GM21825 (cell line): ENCODE data around the gene NECAB2.

Experiments used
- ATAC-seq: cut with Tn5 transposase; IDR thresholded peaks from one replicate; pipeline ENCODE4 v1.9.1; 2021; ENCODE audit warnings: mild to moderate bottlenecking, moderate library complexity; ENCODE audit not compliant: unreplicated experiment

The NECAB2 gene

GRCh38 chr16:83967838-83968305, at the start of gene NECAB2:
Gene NECAB2, plus strand, starts transcription at chr16:83968244. Its CDS starts 405 bp downstream, at chr16:83968649.
- ATAC-seq, result no peak

- no peak for ATAC-seq
These were observed 47.1 kb upstream of the NECAB2 start for GRCh38 chr16:83920894-83921491.

DNA sequence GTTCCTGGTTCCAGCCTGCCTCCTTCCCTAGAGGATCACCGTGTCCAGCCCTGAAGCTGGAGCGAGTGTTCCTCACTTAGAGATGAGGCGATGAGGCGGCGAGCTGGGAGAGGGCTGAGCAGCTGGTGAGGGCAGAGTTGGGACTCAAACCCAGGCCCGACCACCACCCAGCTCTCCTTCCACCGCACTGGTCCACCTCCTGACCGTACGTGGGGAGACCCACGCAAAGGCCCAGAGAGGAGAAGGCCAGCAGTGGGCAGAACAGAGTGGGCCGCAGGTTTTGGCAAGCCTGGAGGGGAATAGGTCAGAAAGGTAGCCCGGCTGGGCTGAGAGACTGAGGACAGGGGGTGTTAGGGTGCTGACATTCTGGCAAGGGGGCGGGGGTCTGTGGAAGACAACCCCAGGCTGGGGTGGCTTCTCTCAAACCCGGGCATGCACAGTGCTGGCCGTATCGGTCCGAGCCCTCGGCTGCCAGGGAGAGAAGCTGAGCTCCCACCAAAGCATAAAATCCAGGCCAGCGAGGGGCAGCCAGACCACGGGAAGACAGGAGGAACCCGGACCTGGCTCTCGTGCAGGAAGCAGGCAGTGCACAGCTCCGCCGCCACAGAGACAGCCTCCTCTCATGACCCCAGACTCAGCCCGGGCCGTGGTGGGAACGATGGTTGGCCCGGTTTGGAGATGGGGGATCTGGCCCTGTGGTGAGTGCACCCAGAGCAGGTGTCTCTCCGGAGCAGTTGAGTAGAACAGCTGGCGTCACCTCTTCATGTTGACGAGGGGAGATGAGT, 44.3 kb upstream of the NECAB2 start:
- no peak for ATAC-seq

GRCh38 chr16:83924686-83925085, 43.4 kb upstream of the NECAB2 start:
- no peak for ATAC-seq

DNA sequence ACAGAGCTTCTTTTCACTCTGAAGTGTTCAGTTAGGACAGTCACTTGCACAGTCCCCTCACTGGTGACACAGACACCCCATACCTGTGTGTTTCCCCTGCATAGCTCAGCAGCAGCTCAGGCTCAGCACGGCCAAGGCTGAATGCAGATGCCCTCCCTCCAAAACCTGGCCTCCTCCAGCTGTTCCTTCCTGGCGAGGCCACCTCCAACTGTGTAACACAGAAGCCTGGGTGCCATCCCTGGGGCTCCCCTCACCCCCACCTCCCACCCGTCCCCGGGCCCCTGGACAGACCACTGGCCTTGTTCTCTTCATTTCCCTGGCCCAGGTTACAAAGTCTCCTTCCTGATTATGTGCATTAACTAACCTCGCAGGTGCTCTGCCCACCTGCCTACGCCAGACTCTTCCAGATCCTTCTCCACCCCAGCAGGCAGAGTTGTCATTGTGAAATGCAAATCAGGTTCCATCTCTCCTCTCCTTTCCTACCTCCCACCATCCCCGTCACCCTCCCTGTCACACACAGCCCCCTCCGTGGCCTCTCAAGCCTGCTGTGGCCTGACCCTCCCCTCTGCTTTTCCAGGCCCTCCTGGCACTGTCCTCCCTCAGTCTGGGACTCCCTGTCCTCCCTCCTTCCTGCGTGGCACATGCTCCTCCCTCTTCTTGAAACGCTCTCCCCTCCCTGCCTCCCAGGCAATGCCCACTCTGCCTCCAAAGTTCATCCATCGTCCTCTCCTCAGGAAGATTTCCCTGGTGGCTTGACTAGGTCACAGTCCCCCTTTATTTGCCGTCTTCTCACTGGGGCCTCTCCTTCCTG, 42.7 kb upstream of the NECAB2 start:
- no peak for ATAC-seq

GRCh38 chr16:83925957-83926725, 41.9 kb upstream of the NECAB2 start:
- ATAC-seq, result no peak

- no peak for ATAC-seq
These were observed 41.2 kb upstream of the NECAB2 start for GRCh38 chr16:83926726-83927397.

GRCh38 chr16:83928341-83929055, 39.5 kb upstream of the NECAB2 start:
- ATAC-seq, result no peak

- ATAC-seq, result no peak
These were observed 38.1 kb upstream of the NECAB2 start for GRCh38 chr16:83929811-83930555.

- ATAC-seq, result no peak
These were observed 37.1 kb upstream of the NECAB2 start for GRCh38 chr16:83930730-83931500.

- no peak for ATAC-seq
These were observed 36.5 kb upstream of the NECAB2 start for GRCh38 chr16:83931556-83931955.

GRCh38 chr16:83932304-83932703, 35.7 kb upstream of the NECAB2 start:
- no peak for ATAC-seq

GRCh38 chr16:83932955-83933673, 34.9 kb upstream of the NECAB2 start:
- no peak for ATAC-seq

DNA sequence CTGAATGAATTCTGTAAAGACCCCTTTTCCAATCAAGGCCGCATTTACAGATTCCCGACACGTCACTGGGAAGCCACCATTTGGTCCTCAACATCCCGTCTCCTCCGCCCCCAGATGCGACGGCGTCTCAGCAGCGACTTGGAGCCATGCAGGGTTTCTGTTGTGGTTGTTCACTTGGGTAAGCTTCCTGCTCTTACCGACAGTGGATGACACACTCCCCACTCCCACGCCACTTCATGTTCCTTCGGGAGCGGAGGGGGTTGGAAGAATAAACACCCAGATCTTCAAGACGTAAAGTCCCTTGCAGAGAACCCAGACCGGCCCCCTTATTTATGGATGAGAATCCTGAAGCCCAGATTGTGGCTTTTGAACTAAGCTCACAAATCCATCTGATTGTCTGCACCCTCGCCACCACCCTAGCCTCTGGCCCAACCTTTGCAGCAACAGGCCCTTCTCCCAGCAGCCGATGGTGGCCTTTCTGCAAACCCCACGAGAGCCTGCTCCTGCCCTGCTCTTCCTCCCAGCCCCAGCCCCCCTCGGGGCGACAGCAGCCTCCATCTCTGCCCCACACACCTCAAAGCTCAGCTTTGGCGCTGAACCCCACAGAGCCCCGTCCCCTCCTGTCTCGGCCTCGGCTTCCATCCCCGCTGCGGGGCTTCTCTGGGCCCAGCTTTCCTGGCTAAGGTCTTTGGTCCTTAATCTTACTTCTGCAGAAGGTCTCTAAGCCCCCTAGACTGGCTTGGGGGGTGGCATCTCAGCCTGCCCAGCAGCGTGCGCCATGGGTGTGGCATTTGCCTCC, 34.0 kb upstream of the NECAB2 start:
- no peak for ATAC-seq

- ATAC-seq, result no peak
These were observed 33.4 kb upstream of the NECAB2 start for GRCh38 chr16:83934684-83934977.

DNA sequence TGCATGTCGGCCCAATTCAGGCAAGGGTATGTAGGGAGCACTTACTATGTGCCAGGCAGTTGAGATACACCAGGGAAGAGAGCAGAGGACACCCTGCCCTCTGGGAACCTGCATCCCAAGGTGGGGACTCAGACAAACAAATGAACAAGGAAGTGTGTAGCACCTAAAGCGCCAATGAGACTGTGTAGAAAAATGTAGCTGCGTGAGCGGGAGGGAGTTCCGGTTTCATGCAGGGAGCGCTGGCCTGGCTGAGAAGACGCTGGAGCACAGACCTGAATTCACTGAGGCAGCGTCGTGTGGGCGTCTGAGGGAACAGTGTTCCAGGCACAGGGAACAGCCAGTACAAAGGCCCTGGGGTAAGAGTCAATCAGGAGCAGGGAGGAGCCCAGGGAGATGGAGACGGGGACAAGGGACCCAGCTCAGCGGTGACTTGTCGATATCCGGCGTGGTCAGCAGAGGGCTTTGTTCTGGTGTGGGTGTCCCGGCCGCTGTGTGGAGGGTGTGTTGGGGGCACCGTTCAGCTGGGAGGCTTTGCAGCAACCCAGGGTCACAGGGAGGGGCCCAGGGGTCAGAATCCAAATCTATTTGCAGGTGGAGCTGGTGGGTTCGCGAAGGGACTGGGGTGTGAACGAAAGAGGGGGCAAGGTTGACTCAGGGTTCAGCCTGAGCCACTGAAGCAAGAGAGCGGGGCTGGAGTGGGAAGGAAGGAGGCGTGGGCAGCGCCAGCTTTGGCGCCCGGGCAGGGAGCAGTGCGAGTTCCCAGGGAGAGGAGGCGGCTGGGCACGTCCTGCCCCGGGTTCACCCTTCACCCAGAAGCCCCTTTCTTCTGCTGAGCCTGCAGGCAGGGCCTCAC, 32.8 kb upstream of the NECAB2 start:
- ATAC-seq, result no peak
